NCI-H2227 treated with DMSO at 0.1 percent for 48 hours (cell line): ENCODE results near the gene UNC45B.
"Not testable (repeated sequence)": the region's sequence is repeated elsewhere in the genome, so short reads cannot be mapped to it uniquely, and the experiment has no call there.

Source experiments
- DNase-seq: peaks from one replicate; lab custom pipeline; 2025; lab: John Stamatoyannopoulos, UW

Gene UNC45B

DNA sequence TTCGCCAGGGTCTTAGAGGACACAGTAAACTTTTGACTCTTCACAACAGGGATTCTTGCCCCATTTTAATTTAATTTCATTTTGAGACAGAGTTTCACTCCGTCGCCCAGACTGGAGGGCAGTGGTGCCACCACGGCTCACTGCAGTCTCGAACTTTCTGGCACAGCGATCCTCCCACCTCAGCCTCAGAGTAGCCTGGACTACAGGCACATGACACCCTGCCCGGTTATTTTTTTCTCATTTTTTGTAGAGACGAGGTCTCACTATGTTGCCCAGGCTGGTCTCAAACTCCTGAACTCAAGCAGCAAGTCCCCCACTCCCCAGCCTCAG lies 5.2 kb upstream of the UNC45B start:
- no peak for DNase-seq

DNA sequence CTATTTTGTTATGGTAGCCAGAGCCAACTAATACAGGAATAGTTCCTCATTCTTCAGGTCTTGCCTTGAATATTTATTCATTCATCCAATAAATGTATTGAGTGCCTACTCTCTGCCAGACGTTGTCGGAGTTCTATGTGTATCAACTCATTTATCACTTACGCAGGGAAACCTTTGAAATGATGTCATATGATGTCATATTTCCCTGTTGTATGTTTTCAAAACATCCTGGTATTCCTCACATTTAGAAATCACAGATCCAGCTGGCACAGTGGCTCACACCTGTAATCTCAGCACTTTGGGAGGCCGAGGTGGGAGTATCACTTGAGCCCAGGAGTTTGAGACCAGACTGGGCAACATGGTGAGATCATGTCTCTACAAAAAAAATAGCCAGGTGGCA lies 2.8 kb upstream of the UNC45B start:
- no peak for DNase-seq

DNA sequence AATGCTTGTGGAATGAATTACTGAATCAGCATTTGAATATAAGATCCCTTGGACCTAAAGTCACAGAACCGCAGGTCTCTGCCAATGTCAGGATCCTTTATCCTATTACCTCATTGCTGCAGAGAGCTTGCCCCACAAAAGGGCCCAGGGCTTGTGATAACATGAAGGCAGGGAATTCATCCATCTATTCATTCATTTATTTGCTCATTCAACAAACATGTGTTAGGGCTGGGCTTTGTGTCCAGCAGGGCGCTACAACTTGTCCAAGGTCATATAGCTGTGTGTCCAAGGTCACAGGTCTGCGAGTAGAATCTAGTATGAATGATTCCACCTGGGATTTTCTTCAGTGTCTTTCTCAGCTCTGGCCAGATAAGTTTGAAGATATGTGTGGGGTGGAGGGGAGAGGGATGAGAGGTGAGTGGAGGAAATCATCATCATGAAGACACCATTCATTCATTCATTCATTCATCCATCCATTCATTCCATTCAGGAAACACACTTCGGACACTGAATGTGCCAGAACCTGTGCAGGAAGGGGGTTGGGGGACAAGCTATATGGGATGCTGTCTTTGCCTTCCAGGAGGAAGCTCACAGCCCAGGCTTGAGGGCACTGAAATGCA lies 1.3 kb upstream of the UNC45B start:
- no peak for DNase-seq

DNA sequence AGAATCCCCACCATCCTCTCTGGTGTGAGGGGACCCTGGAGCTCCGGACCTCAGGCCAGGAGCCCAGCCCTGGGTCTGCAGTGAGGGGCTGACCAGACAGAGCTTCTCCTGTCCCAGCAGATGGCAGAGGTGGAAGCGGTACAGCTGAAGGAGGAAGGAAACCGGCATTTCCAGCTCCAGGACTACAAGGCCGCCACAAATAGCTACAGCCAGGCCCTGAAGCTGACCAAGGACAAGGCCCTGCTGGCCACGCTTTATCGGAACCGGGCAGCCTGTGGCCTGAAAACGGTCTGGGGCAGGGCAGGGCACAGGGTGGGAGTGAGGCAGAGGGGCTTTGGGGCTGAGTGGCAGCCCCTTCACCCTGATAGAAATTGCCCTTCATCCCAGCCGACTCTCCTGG lies 527 bp downstream of the UNC45B start:
- no peak for DNase-seq

DNA sequence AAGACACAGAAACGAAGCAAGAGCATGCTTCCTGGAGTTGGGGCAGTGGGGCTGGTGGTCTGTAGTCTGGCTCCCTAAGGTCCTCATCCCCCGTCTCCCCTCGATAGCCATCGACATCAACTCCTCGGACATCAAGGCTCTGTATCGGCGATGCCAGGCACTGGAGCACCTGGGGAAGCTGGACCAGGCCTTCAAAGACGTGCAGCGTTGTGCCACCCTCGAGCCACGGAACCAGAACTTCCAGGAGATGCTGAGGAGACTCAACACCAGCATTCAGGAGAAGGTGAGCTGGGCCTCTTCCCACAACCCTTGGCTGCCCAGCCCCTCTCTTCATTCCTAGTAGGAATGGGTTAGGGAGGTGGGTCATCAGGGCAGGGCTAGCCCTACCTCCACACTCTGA lies 2.3 kb downstream of the UNC45B start:
- no peak for DNase-seq

DNA sequence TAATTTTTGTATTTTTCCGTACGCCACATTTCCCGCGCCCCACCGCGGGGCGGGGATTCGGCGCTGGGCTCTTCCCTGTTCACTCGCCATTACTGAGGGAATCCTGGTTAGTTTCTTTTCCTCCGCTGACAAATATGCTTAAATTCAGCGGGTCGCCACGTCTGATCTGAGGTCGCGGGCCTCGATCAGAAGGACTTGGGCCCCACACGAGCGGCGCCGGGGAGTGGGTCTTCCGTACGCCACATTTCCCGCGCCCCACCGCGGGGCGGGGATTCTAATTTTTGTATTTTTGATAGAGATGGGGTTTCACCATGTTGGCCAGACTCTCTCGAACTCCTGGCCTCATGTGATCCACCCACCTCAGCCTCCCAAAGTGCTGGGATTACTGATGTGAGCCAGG lies 3.5 kb downstream of the UNC45B start:
- not testable (repeated sequence) for DNase-seq

DNA sequence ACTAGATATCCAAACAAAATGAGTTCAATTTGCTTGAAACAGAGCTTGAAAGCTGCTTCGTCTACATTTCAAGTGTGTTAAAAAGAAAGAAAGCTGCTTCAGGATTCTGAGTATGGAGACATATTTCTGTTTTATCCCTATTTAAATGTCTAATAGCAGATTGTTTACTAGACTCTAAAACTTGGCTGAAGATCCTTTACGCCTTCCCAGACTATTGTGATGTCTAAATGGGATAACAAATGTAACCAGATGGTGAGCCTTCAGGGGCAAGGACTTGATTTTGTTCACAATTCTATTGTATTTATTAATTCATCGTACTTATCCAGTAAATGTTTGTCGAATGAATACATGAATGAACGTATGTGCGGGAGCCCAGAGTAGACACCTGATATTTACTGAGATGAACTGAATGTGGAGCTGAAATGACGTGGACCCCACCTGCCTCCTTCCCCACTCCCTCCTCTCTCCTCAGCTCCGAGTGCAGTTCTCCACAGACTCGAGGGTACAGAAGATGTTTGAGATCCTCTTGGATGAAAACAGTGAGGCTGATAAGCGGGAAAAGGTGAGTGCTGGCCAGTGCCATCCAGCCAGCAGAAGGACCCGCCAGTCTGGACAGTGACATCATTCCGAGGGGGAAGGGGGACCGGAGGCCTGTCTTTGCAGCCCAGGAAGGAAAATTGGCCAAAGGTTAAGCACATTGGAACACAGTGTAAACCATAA lies 5.0 kb downstream of the UNC45B start:
- no peak for DNase-seq

DNA sequence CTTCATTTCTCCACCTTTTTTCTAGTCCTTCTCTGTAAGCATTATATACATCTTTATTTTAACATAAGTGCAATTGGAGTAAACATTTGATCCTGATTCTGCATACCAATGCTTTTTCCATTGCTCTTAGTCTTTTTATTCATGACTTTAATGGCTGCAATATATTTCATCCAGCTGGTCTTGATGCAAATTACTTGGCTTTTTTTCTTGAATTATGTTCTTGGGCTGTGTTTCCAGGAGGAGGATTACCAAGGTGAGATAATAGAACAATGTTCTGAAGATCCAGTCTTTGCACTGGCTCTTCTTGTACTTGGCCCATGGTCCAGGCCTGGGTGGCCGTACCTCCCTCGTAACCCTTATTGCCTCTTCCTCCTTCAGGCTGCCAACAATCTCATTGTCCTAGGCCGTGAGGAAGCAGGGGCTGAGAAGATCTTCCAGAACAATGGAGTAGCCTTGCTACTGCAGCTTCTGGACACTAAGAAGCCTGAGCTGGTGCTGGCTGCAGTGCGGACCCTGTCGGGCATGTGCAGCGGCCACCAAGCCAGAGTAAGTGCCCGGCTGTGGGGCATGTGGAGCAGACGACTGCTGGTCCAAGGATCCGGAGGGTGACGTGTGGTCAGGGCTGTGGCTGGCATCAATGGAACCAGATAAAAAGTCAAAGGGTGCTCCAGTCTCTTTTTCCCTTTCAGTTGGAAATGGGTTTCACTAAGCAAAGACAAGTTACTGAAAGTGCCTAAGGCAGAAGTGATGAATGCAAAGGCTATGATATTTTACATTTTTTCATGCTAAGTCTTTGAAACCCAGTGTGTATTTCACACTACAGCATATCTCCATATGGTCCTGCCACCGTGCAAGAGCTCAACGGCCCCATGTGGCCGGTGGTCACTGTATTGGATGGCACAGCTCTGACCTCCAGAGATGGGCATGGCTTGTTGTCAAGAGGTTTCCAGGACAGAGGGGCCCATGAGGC lies 6.9 kb downstream of the UNC45B start:
- no peak for DNase-seq

DNA sequence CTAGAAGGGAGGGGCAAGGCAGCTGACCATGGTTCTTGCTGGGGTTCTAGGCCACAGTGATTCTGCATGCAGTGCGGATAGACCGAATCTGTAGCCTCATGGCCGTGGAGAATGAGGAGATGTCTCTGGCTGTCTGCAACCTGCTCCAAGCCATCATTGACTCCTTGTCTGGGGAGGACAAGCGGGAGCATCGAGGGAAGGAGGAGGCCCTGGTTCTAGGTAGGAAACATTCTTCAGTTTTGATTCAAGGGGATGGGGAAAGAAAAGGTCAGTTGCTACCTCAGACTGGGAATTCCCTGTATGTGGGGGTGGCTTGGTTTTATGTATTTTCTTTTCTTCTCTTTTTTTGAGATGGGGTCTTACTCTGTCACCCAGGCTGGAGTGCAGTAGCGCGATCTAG lies 7.6 kb downstream of the UNC45B start:
- DNase-seq, result no peak

DNA sequence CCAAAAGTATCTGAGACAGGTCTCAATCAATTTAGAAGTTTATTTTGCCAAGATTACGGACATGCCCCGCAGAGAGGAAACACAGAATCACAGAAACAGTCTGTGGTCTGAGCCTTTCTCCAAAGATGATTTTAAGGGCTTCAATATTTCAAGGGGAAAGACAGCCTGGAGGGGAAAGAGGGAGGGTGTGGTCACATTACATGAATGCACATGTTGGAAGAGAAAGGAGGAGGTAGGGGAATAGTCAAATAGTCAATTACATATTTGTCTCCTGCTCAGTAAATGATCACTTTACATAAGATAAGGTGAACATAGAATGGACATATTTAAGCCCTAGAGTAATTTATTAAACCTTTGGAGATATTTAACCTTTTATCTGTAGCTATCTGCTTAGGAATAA lies 12.3 kb downstream of the UNC45B start:
- no peak for DNase-seq

DNA sequence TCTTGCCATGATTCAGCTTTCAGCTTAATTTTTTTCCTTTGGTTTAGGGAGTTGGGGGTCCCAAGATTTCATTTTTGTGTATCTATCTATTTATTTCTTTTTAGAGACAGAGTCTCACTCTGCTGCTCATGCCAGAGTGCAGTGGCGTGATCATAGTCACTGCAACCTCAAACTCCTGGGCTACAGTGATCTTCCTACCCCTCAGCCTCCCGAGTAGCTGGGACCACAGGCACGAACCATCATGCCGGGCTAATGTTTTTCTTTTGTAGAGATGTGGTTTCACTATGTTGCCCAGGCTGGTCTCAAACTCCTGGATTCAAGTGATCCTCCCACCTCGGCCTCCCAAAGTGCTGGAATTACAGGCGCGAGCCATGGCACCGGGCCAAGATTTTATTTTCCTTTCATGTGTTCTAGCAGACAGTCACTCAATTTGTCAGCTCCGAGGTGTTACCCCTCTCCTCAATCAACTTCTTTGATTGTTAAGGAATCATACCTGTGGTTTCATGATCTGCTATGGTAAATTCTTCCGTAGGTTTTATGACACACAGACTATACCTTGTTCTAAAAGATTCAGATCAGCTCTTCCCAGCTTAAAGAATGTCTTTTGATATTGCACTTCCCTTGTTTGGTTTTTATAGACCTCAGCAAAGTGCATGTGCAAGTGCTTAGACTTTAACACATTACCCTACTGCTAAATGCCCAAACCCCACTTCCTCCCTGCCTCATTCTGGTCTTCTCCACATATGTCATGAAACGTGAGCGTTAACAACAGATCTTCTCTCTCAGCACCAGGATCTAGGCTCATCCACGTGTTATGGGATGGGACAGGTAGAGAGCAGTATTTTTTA lies 13.0 kb downstream of the UNC45B start:
- DNase-seq, result no peak

DNA sequence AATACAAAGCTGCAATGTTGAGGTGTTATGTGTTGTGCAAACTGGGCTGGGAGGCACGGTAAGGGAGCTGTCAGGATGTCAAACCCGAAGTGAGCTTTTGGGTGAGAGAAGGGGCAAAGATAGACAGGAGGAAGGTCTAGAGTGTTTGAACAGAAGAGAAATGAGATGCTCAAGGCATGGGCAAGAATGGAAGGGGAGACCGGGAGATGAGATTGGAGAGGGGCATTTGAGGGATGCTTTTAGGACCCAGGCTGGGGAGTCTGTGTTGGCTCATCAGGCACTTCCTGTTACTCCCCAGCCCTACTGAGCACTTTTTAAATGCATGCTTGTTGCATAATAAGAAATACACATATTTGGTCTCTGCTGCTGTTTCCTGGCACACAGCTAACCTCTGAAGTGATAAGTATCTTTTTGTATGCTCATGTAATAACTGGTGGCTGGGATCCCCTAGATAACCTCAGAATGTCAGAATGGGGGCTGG lies 13.7 kb downstream of the UNC45B start:
- no peak for DNase-seq

DNA sequence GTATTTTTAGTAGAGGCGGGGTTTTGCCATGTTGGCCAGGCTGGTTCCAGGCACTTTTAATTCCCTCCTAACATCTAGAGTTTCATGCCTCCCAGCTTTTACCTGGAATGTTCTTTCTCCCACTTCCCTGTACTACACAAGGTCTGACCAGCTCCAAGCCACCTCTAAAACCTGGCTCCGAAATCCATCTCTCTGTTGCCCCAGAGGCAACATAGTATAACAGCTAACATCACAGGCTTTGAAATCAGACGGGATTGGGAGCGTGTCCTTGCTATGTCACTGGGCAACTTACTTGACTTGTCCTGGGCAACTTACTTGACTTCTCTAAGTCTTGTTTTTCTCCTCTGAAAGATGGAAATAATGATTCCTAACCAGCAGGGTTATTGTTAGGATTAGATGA lies 15.1 kb downstream of the UNC45B start:
- no peak for DNase-seq

DNA sequence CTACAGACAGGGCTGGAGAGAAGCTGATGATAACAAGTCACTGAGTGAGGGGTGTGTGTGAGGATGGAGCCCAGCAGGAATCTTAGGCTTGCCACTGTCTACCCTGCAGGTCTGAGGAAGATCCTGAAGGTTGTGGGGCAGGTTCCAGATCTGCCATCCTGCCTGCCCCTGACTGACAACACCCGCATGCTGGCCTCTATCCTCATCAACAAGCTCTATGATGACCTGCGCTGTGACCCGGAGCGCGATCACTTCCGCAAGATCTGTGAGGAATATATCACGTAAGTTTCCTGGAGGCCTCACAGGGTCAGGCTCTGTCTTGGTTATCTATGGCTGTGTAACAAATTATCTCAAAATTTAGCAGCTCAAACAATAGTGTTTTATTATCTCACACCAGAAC lies 16.3 kb downstream of the UNC45B start:
- DNase-seq, result no peak

DNA sequence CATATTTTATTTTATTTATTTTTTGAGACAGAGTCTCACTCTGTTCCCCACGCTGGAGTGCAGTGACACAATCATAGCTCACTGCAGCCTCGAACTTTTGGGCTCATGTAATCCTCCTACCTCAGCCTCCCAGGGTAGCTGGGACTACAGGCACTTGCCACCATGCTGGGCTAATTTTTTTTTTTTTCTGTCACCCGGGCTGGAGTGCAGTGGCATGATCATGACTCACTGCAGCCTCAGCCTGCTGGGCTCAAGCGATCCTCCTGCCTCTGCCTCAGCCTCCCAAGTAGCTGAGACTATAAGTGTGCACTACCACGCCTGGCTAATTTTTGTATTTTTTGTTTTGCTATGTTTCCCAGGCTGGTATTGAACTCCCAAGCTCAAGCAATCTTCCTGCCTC lies 17.1 kb downstream of the UNC45B start:
- no peak for DNase-seq

DNA sequence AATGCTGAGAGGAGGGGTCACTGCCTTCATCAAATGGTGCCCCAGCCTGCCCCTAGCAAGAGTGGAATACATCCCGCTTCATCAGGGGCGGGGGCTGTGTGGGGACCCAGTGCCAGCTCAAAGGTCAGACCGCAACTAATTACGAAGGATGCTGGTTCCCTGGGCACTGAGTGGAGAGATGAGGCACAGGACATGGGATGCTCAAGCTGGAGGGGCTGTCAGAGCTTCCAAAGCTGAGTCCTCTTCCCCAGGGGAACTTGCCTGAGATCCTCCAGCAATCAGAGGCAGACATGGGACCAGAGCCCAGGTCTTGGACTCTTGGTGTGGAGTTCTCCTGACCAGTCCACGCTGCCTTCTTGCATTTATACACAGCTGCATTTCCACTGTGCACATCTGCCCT lies 18.9 kb downstream of the UNC45B start:
- no peak for DNase-seq

DNA sequence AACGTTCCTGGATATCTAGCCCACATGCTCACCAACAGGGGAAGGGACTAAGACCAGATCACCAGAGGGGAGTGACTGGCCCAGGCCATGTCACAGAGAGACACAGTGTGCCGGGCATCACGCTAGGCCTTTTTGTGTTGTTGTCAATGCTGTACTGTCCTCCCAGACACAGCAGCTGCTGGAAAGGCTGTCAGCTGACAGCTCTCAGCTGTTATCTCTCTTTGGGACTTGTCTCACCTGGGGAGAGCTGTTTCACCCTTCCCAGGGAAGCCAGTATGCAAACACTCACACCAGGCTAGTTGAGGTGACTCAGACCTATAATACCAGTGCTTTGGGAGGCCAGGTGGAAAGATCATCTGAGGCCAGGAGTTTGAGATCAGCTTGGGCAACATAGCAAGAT lies 19.4 kb downstream of the UNC45B start:
- no peak for DNase-seq

DNA sequence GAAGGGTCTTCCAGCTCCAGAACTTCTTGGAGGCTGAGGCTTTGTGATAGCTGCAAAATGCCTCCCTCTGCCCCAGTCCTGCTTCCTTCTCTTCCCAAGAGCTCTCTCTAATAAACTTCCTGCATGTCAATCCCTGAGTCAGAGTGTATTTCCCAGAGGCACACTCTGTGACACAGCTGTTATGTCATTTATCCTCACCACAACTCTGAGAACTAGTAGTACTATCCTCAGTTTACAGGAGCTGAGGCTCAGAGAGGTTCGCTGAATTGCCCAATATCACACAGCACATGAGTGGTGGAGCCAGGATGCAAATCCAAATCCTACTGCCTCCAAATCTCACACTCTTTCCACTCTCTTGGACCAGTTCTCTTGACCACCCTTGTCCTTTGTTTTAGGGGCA lies 20.0 kb downstream of the UNC45B start:
- DNase-seq, result no peak

DNA sequence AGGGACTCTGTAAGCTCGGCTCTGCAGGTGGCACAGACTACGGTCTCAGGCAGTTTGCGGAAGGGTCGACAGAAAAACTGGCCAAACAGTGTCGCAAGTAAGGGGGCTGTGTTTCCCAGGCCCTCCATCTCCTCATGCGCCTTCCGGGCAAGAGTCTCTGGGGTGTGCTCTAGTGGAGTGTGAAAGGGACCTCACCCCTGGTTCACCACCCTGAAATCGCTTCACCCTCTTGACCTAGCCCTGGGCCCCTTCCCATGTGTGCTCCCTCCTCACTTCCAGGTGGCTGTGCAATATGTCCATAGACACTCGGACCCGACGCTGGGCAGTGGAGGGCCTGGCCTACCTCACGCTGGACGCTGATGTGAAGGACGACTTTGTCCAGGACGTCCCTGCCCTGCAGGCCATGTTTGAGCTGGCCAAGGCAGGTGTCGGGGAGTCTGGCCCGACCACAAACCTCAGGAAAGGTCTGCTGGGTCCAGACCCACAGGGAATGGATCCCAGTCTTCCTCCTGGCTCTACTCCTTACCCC lies 22.3 kb downstream of the UNC45B start:
- DNase-seq, result no peak

DNA sequence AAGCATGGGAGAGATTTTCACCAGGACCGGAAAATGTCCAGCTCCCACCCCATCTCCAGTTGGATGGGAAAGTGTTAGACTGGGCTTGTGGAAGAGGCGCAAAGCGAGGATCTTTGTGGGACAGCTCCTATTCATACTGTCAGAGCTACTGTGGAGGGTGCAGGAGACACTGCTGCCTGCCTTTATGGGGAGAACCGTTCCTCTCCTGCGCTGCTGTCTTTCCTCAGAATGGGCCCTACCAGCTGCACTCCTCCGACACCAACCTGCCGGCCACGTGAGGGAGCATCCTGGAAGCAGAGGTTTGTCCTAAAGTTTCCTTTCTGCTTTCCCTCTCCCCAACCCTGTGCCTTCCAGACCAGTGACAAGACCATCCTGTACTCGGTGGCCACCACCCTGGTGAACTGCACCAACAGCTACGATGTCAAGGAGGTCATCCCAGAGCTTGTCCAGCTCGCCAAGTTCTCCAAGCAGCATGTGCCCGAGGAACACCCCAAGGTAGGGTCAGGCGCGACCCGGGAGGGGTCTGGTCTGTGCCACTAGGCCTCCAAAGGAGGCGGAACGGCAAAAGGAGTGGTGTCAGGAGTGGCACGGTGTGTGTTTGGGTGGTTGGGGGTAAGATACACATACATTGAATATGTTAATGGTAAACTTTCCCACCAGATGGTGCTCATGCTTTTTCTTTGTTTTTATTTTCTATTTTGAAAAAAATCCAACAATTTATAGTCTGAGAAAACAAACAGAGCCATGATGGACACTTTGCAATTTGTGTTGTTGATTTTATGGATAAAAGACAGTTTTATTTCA lies 23.6 kb downstream of the UNC45B start:
- DNase-seq, result no peak

DNA sequence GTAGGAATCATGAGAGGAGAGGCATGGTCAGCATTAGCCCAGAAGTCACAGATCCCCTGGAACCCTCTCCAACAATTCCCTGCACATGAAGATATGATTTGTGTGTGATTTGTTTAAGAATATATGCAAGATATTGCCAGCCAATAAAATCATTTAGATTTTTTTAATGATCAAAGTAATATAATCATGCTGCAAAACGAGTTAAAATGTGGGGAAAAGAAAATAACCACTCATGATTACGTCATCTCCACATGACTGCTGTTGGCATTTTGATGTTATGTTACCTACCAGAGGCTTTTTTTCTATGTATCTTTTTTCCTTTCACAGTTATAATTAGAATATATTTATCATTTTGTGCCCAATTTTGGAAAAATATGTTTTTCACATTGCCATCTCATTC lies 24.2 kb downstream of the UNC45B start:
- no peak for DNase-seq
